GM06990 (cell line): ENCODE measurements around the gene UBD.

Experiments
- DNase-seq: peaks from one replicate; pipeline ENCODE4 v3.0.0-alpha.2; 2011; ENCODE audit not compliant: insufficient read length; ENCODE audit errors: extremely low read depth
- H3K27me3 ChIP-seq: replicated peaks from 2 replicates; pipeline ENCODE4 v1.6.0; 2011; ENCODE audit warnings: low read length; ENCODE audit not compliant: control insufficient read depth, insufficient read depth
- H3K36me3 ChIP-seq: 2 replicates; pipeline ENCODE4 v1.5.1; 2011; ENCODE audit warnings: low read length; ENCODE audit not compliant: control insufficient read depth, insufficient read depth
- H3K4me3 ChIP-seq: replicated peaks from 2 replicates; pipeline ENCODE4 v1.5.1; 2011; ENCODE audit warnings: low read depth, mild to moderate bottlenecking, control low read depth, low read length
- CTCF ChIP-seq: IDR thresholded peaks from 2 replicates; pipeline ENCODE4 v1.5.1; 2011; ENCODE audit warnings: low read length, control low read depth, mild to moderate bottlenecking, inconsistent platforms; ENCODE audit not compliant: insufficient read depth, poor library complexity, severe bottlenecking

The UBD gene

GRCh38 chr6:29590218-29590808 lies 30.8 kb upstream of the UBD start:
- Histone ChIP-seq H3K36me3 (no peaks in the 10 kb centered on the region), H3K4me3 (no peak overlapping the region), H3K27me3 (no peaks in the 10 kb centered on the region)
- no peak for DNase-seq
- TF ChIP-seq CTCF = no peak

GRCh38 chr6:29589423-29590048 lies 30.0 kb upstream of the UBD start:
- H3K36me3 ChIP-seq = no peaks in the 10 kb centered on the region
- TF ChIP-seq CTCF = peak; percentile 94
- no peak overlapping the region for H3K4me3 ChIP-seq
- DNase-seq = no peak
- H3K27me3 ChIP-seq = no peaks in the 10 kb centered on the region

GRCh38 chr6:29584821-29585220 lies 25.3 kb upstream of the UBD start, which contains the start of gene OR2H2:
OR2H2 (plus strand) TSS chr6:29585121; CDS start chr6:29587945, 2,824 bp downstream.
- H3K36me3 ChIP-seq = no peaks in the 10 kb centered on the region
- DNase-seq = no peak
- no peak for TF ChIP-seq CTCF
- no peak within 1 kb of the TSS for H3K4me3 ChIP-seq
- no peaks in the 10 kb centered on the region; the same call in none of the 2 replicates for H3K27me3 ChIP-seq

GRCh38 chr6:29577544-29577943 lies 18.0 kb upstream of the UBD start:
- TF ChIP-seq CTCF = no peak
- H3K36me3 ChIP-seq = no peaks in the 10 kb centered on the region
- no peak for DNase-seq
- no peaks in the 10 kb centered on the region; the same call in 1 of the 2 replicates for H3K27me3 ChIP-seq
- H3K4me3 ChIP-seq = no peak overlapping the region

- Histone ChIP-seq H3K27me3 (no peaks in the 10 kb centered on the region; the same call in 1 of the 2 replicates), H3K36me3 (no peaks in the 10 kb centered on the region)
- no peak for TF ChIP-seq CTCF
Measured at GRCh38 chr6:29576056-29576455, 16.5 kb upstream of the UBD start.

More at GRCh38 chr6:29576056-29576455, 16.5 kb upstream of the UBD start:
- H3K4me3 ChIP-seq = no peak overlapping the region
- DNase-seq = no peak
